CD14-positive monocyte (primary cell): Measurements from ENCODE around the gene ETS1. TPM values are rescaled to one million over a fixed set of nuclear protein-coding genes. Genes with fewer than 3 reads are reported as not detected.
A peak's percentile ranks its signal among the peaks of the same experiment; 100 is the strongest.

Experiments
- DNase-seq, 3 donors: peaks; one replicate each; pipeline ENCODE4 v3.0.0-alpha.2; 2011 to 2022
- H2AFZ ChIP-seq: 2 replicates; pipeline ENCODE4 v1.6.0; 2012; ENCODE audit warnings: mild to moderate bottlenecking, low read depth, low read length, inconsistent platforms; ENCODE audit not compliant: insufficient read depth, poor library complexity, severe bottlenecking
- H3K27ac ChIP-seq, 2 donors: 1 replicate in 1 of 2; 2 replicates in 1 of 2; pipeline ENCODE4 v1.5.1; 2012 to 2013; ENCODE audit warnings: low read length in 2 of 2, control low read depth in 1 of 2, inconsistent platforms in 1 of 2, low read depth in 1 of 2, mild to moderate bottlenecking in 1 of 2
- H3K27me3 ChIP-seq, 2 donors: one replicate each; pipeline versions ENCODE4 v1.6.0 to v1.6.1; 2011 to 2013; ENCODE audit warnings: low read length in 2 of 2; ENCODE audit not compliant: control insufficient read depth in 2 of 2, insufficient read depth in 2 of 2
- H3K36me3 ChIP-seq, 2 donors: replicated peaks in 1 of 2; 1 replicate in 1 of 2; 2 replicates in 1 of 2; pipeline versions ENCODE4 v1.5.1 to v1.6.1; 2012 to 2013; ENCODE audit warnings: low read length in 2 of 2, control low read depth in 1 of 2, inconsistent platforms in 1 of 2, mild to moderate bottlenecking in 1 of 2; ENCODE audit not compliant: insufficient read depth in 2 of 2, control insufficient read depth in 1 of 2
- H3K4me1 ChIP-seq, 2 donors: 1 replicate in 1 of 2; 2 replicates in 1 of 2; pipeline versions ENCODE4 v1.5.1 to v1.6.1; 2012 to 2013; ENCODE audit warnings: low read length in 2 of 2, control low read depth in 1 of 2, inconsistent platforms in 1 of 2, mild to moderate bottlenecking in 1 of 2, moderate library complexity in 1 of 2; ENCODE audit not compliant: insufficient read depth in 2 of 2, control insufficient read depth in 1 of 2
- H3K4me2 ChIP-seq: replicated peaks from 2 replicates; pipeline ENCODE3; 2012; ENCODE audit warnings: low read length, moderate library complexity, mild to moderate bottlenecking; ENCODE audit not compliant: poor library complexity, severe bottlenecking; ENCODE audit errors: extremely low read depth
- H3K4me3 ChIP-seq, 3 experiments: fragments of 200-600 bp in 1 of 3; sonication (generic) in 1 of 3; replicated peaks in 1 of 3; 1 replicate in 2 of 3; 2 replicates in 1 of 3; pipeline ENCODE4 v1.5.1; 2011 to 2013; ENCODE audit warnings: low read length in 3 of 3, mild to moderate bottlenecking in 3 of 3, control low read depth in 2 of 3, low read depth in 2 of 3, inconsistent platforms in 1 of 3, moderate library complexity in 1 of 3
- H3K79me2 ChIP-seq: 2 replicates; pipeline ENCODE4 v1.6.0; 2012; ENCODE audit warnings: mild to moderate bottlenecking, control low read depth, inconsistent platforms, low read length, moderate library complexity; ENCODE audit not compliant: insufficient read depth
- H3K9ac ChIP-seq: 2 replicates; pipeline ENCODE4 v1.6.0; 2017; ENCODE audit warnings: low read length, mild to moderate bottlenecking; ENCODE audit not compliant: insufficient read depth, poor library complexity, severe bottlenecking
- H3K9me3 ChIP-seq, 2 donors: replicated peaks in 1 of 2; 1 replicate in 1 of 2; 2 replicates in 1 of 2; pipeline versions ENCODE4 v1.5.1 to v1.6.1; 2012 to 2013; ENCODE audit warnings: low read length in 2 of 2, control low read depth in 1 of 2; ENCODE audit not compliant: control insufficient read depth in 1 of 2, insufficient read depth in 1 of 2
- H4K20me1 ChIP-seq: 2 replicates; pipeline ENCODE4 v1.6.0; 2012; ENCODE audit warnings: mild to moderate bottlenecking, low read length, control low read depth, moderate library complexity; ENCODE audit not compliant: insufficient read depth
- H3K27ac Mint-ChIP-seq, 7 donors: one replicate each; pipeline ENCODE4 v1.8.0; 2020; ENCODE audit warnings: mild to moderate bottlenecking in 7 of 7, mixed read lengths in 7 of 7, moderate library complexity in 6 of 7, inconsistent platforms in 2 of 7
- H3K27me3 Mint-ChIP-seq, 3 donors: one replicate each; pipeline ENCODE4 v1.8.0; 2021 to 2022; ENCODE audit warnings: low read depth in 3 of 3, mild to moderate bottlenecking in 3 of 3, mixed read lengths in 3 of 3, moderate library complexity in 3 of 3, inconsistent platforms in 1 of 3
- H3K36me3 Mint-ChIP-seq, 2 donors: one replicate each; pipeline ENCODE4 v1.8.0; 2020; ENCODE audit warnings: mixed read lengths in 2 of 2, inconsistent platforms in 1 of 2, mild to moderate bottlenecking in 1 of 2
- H3K4me1 Mint-ChIP-seq: one replicate; pipeline ENCODE4 v1.8.0; 2020; ENCODE audit warnings: mild to moderate bottlenecking, mixed read lengths
- H3K4me3 Mint-ChIP-seq, 2 donors: one replicate each; pipeline ENCODE4 v1.8.0; 2020; ENCODE audit warnings: mild to moderate bottlenecking in 2 of 2, mixed read lengths in 2 of 2, moderate library complexity in 1 of 2
- H3K9me3 Mint-ChIP-seq, 7 donors: one replicate each; pipeline ENCODE4 v1.8.0; 2020 to 2022; ENCODE audit warnings: mixed read lengths in 7 of 7, mild to moderate bottlenecking in 6 of 7, moderate library complexity in 6 of 7, inconsistent platforms in 2 of 7
- CTCF ChIP-seq: fragments of 200-600 bp; IDR thresholded peaks from one replicate; pipeline ENCODE4 v1.8.0; 2022; ENCODE audit warnings: antibody characterized with exemption, mild to moderate bottlenecking
- WGBS: methylation state at CpG from one replicate; pipeline ENCODE4 v1.1.5; 2013; ENCODE audit warnings: missing lambda C conversion rate; ENCODE audit not compliant: insufficient coverage; 5-methylcytosine and 5-hydroxymethylcytosine counted together
- intact Hi-C, 2 donors: fragments of 100-400 bp; cut with micrococcal nuclease; formaldehyde crosslinking; loops; one replicate each; pipeline versions ENCODE4 v1.15.0 to v1.15.1; 2023
- polyA plus RNA-seq, 3 donors: library from polyadenylated mRNA; depleted of rRNA in 1 of 3; unstranded in 2 of 3; stranded (reverse) in 1 of 3; fragments of 300-500 nt in 2 of 3; fragments of >200 nt in 1 of 3; fragmentation: Illumina TruSeq in 2 of 3; gene quantifications; 1 replicate in 2 of 3; 2 replicates in 1 of 3; pipeline ENCODE4 v1.2.3, GENCODE V29; 2012 to 2021

ETS1 gene
- polyA plus RNA-seq, 3 donors, result 0.67 to 1.6 (median 1.6) TPM

DNA sequence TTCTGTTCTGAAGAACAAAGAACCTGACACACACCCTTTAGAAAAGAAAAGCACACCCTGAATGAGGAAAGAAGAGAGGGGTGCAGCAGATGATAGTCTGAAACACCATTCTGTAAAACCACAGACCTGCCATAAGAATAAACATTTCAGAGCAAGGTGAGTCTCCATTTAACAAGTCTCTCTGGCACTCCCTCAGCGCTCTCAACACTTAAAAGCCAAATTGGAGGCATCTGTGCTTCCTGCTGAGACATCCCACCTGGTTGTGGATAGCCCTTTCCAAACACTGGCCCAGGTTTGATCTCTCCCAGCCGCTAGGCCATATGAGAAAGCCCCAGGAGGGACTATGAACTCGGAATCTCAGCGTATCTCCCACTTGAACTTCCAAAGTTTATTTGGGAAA is 36.3 kb downstream of the ETS1 start:
- Mint-ChIP-seq H3K4me3 (no peak overlapping the region), H3K9me3 (peaks cover 0 to 3% (median 0%) of the 10 kb centered on the region in 7 donors), H3K27me3 (peaks cover 13 to 36% (median 35%) of the 10 kb centered on the region in 3 donors), H3K27ac (peak overlapping the region in 5 of 7 donors; percentile 22 to 78 (median 52)), H3K4me1 (peaks cover 63% of the 10 kb centered on the region), H3K36me3 (peaks cover 0 to 7% of the 10 kb centered on the region in 2 donors)
- Histone ChIP-seq H3K9me3 (no peaks in the 10 kb centered on the region), H3K4me1 (peaks cover 41 to 50% of the 10 kb centered on the region in 2 donors), H3K4me3 (no peak overlapping the region), H3K27ac (no peak overlapping the region), H3K27me3 (peaks cover 13 to 28% of the 10 kb centered on the region in 2 donors), H3K4me2 (no peak overlapping the region), H3K36me3 (no peaks in the 10 kb centered on the region), H2AFZ (no peak overlapping the region), H3K79me2 (no peaks in the 10 kb centered on the region), H3K9ac (no peak overlapping the region), H4K20me1 (no peaks in the 10 kb centered on the region)
- no peak for TF ChIP-seq CTCF
- 100% methylated on average over 2 of the region's 4 CpGs for WGBS
- intact Hi-C loops, result loop anchor here in 1 of 2 donors (5.0 kb wide), 1 partner anchor 36 kb away; the partner anchor contains the start of gene ETS1
- DNase-seq, result no peak

GRCh38 chr11:128550261-128550821 is 37.0 kb downstream of the ETS1 start:
- no peak for DNase-seq
- peaks cover 0 to 1% (median 0%) of the 10 kb centered on the region in 7 donors for H3K9me3 Mint-ChIP-seq
- H3K27ac ChIP-seq, result no peak overlapping the region
- no peak overlapping the region for H3K4me3 ChIP-seq
- no peak overlapping the region for H3K4me3 Mint-ChIP-seq
- H3K4me1 Mint-ChIP-seq, result peaks cover 63% of the 10 kb centered on the region
- H3K9ac ChIP-seq, result no peak overlapping the region
- H2AFZ ChIP-seq, result no peak overlapping the region
- H3K4me2 ChIP-seq, result no peak overlapping the region
- H3K79me2 ChIP-seq, result no peaks in the 10 kb centered on the region
- H4K20me1 ChIP-seq, result no peaks in the 10 kb centered on the region
- H3K9me3 ChIP-seq, result no peaks in the 10 kb centered on the region
- H3K36me3 ChIP-seq, result no peaks in the 10 kb centered on the region
- peaks cover 13 to 36% (median 35%) of the 10 kb centered on the region in 3 donors for H3K27me3 Mint-ChIP-seq
- no peak for TF ChIP-seq CTCF
- intact Hi-C loops, result loop anchor here in 1 of 2 donors (5.0 kb wide), 1 partner anchor 37 kb away; the partner anchor contains the start of gene ETS1
- H3K4me1 ChIP-seq, result peaks cover 41 to 50% of the 10 kb centered on the region in 2 donors
- peaks cover 0 to 7% of the 10 kb centered on the region in 2 donors for H3K36me3 Mint-ChIP-seq
- peak overlapping the region in 3 of 7 donors; percentile 10 to 35 (median 16) for H3K27ac Mint-ChIP-seq
- 92% methylated on average over 2 of the region's 4 CpGs for WGBS
- H3K27me3 ChIP-seq, result peaks cover 13 to 28% of the 10 kb centered on the region in 2 donors
